ENCODE results near the gene PIGW.

PIGW gene

DNA sequence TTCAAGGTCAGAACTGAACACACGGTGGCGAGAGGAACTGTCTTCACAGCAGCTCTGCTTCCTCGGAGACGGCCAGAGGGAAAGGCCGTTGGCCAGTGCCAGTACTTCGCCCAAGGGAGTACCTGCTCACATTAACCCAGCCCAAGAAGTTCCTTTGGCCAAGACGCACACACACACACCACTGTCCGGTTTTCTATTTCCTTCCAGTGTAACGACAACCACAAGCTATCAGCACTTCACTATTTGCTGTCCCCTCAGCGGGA lies 9.2 kb downstream of the PIGW start:
- peak; percentile 41 to 79 for DNase-seq (ENCODE audit: low read depth in 1 of 2, low spot score in 1 of 2)
- in situ Hi-C loops (cut with HindIII; ENCODE audit: low pct_unique_long_range_greater_than_20kb, low sequenced_read_pairs), result no loop called here
- TF ChIP-seq JUND (IDR thresholded peaks at IDR 0.05; ENCODE audit: low read depth), result no peak

DNA sequence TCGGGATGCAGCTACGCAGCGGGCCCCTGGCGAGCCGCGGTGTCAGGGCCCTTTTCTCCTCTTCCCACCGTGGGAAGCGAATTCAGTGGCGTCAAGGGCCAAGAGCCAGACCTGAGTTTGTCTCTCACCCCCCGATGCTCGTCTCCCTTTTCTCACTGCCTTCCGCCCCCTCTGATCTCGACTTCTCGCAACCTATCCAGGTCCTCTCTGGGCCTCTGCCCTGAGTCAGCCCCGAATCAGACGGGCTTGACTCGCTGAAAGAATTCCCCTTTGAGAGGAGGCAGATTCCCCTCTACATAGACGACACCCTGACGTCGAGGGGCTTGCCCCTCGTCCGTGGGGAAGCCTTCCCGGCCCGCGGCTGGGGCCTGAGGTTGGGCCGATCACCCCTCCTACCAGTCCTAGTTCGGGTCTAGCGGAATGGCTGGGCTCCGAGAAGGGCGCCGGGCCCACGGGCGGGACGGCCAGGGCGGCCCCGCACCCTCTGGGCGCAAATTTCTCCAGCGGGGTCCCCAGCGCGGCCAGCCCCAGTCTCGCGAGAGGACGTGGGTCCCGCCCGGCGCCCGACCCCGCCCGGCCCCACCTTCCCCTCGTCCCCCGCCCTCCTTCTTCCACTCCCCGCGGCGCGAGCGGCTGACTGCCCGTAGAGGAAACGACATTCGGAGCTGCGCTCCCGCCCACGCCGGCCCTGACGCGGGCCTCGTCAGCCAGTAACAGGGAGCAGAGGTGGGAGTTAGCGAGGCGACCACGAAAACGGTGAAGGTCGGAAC lies 9.7 kb downstream of the PIGW start, which contains the start of gene GGNBP2:
TSS of gene GGNBP2 (plus strand) at position 613 of the 770 bp plus-strand sequence. CDS start 806 bp downstream, outside the sequence.
- in situ Hi-C loops (cut with HindIII; ENCODE audit: low pct_unique_long_range_greater_than_20kb, low sequenced_read_pairs), result no loop called here
- no peak for TF ChIP-seq JUND (IDR thresholded peaks at IDR 0.05; ENCODE audit: low read depth)
- peak; percentile 79 to 98 for DNase-seq (ENCODE audit: low read depth in 1 of 2, low spot score in 1 of 2)

- in situ Hi-C loops (cut with HindIII; ENCODE audit: low pct_unique_long_range_greater_than_20kb, low sequenced_read_pairs), result no loop called here
- no peak for TF ChIP-seq JUND (IDR thresholded peaks at IDR 0.05; ENCODE audit: low read depth)
- DNase-seq (ENCODE audit: low read depth in 1 of 2, low spot score in 1 of 2), result no peak
These were observed 10.3 kb downstream of the PIGW start for GRCh38 chr17:36545077-36545464.

GRCh38 chr17:36545465-36546417 lies 11.0 kb downstream of the PIGW start:
- peak; percentile 94 to 99 for DNase-seq (ENCODE audit: low read depth in 1 of 2, low spot score in 1 of 2)
- in situ Hi-C loops (cut with HindIII; ENCODE audit: low pct_unique_long_range_greater_than_20kb, low sequenced_read_pairs), result no loop called here
- TF ChIP-seq JUND (IDR thresholded peaks at IDR 0.05; ENCODE audit: low read depth), result no peak

GRCh38 chr17:36546418-36547093 lies 11.8 kb downstream of the PIGW start:
- TF ChIP-seq JUND (IDR thresholded peaks at IDR 0.05; ENCODE audit: low read depth), result no peak
- no peak for DNase-seq (ENCODE audit: low read depth in 1 of 2, low spot score in 1 of 2)
- in situ Hi-C loops (cut with HindIII; ENCODE audit: low pct_unique_long_range_greater_than_20kb, low sequenced_read_pairs), result no loop called here

GRCh38 chr17:36547776-36548175 lies 13.0 kb downstream of the PIGW start:
- TF ChIP-seq JUND (IDR thresholded peaks at IDR 0.05; ENCODE audit: low read depth), result no peak
- no peak for DNase-seq (ENCODE audit: low read depth in 1 of 2, low spot score in 1 of 2)
- in situ Hi-C loops (cut with HindIII; ENCODE audit: low pct_unique_long_range_greater_than_20kb, low sequenced_read_pairs), result no loop called here

- DNase-seq (ENCODE audit: low read depth in 1 of 2, low spot score in 1 of 2), result no peak
- no peak for TF ChIP-seq JUND (IDR thresholded peaks at IDR 0.05; ENCODE audit: low read depth)
- in situ Hi-C loops (cut with HindIII; ENCODE audit: low pct_unique_long_range_greater_than_20kb, low sequenced_read_pairs), result no loop called here
These were observed 16.0 kb downstream of the PIGW start for GRCh38 chr17:36550491-36551417.

- DNase-seq (ENCODE audit: low read depth in 1 of 2, low spot score in 1 of 2), result no peak
- in situ Hi-C loops (cut with HindIII; ENCODE audit: low pct_unique_long_range_greater_than_20kb, low sequenced_read_pairs), result no loop called here
- TF ChIP-seq JUND (IDR thresholded peaks at IDR 0.05; ENCODE audit: low read depth), result no peak
These were observed 18.7 kb downstream of the PIGW start for GRCh38 chr17:36553459-36553858.

DNA sequence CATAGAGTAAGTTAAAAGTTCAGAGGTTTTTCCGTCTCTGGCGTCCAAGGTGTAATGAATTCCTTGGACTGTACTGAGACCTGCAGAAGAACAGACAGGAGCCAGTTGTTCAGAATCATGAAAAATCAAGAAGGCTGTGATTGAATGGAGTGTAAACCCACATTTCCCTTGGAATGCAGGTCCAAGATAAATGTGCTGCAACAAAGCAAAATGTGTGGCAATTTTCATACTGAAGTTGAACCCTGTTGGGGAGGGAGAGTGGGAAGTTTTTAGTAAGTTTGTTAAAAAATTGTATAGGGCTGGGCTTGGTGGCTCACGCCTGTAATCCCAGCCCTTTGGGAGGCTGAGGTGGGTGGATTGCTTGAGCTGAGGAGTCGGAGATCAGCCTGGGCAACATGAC lies 31.3 kb downstream of the PIGW start:
- DNase-seq (ENCODE audit: low read depth in 1 of 2, low spot score in 1 of 2), result no peak
- TF ChIP-seq JUND (IDR thresholded peaks at IDR 0.05; ENCODE audit: low read depth), result no peak
- in situ Hi-C loops (cut with HindIII; ENCODE audit: low pct_unique_long_range_greater_than_20kb, low sequenced_read_pairs), result no loop called here

GRCh38 chr17:36575028-36575427 lies 40.2 kb downstream of the PIGW start:
- no peak for TF ChIP-seq JUND (IDR thresholded peaks at IDR 0.05; ENCODE audit: low read depth)
- in situ Hi-C loops (cut with HindIII; ENCODE audit: low pct_unique_long_range_greater_than_20kb, low sequenced_read_pairs), result no loop called here
- no peak for DNase-seq (ENCODE audit: low read depth in 1 of 2, low spot score in 1 of 2)

GRCh38 chr17:36576793-36577192 lies 42.0 kb downstream of the PIGW start:
- in situ Hi-C loops (cut with HindIII; ENCODE audit: low pct_unique_long_range_greater_than_20kb, low sequenced_read_pairs), result no loop called here
- no peak for TF ChIP-seq JUND (IDR thresholded peaks at IDR 0.05; ENCODE audit: low read depth)
- no peak for DNase-seq (ENCODE audit: low read depth in 1 of 2, low spot score in 1 of 2)

- no peak for DNase-seq (ENCODE audit: low read depth in 1 of 2, low spot score in 1 of 2)
- TF ChIP-seq JUND (IDR thresholded peaks at IDR 0.05; ENCODE audit: low read depth), result no peak
- in situ Hi-C loops (cut with HindIII; ENCODE audit: low pct_unique_long_range_greater_than_20kb, low sequenced_read_pairs), result no loop called here
These were observed 43.9 kb downstream of the PIGW start for GRCh38 chr17:36578671-36579070.

Measured in T47D (cell line).